Mononuclear cell (primary cell): ENCODE results near the gene MARCHF5. TPM values are rescaled to one million over a fixed set of nuclear protein-coding genes. Genes with fewer than 3 reads are reported as not detected.
"Not testable (repeated sequence)": the region's sequence is repeated elsewhere in the genome, so short reads cannot be mapped to it uniquely, and the experiment has no call there.

ENCODE experiments used
- H3K27me3 ChIP-seq: 2 replicates; pipeline ENCODE4 v1.6.0; 2011; ENCODE audit warnings: low read length, control low read depth; ENCODE audit not compliant: insufficient read depth
- H3K4me1 ChIP-seq: 2 replicates; pipeline ENCODE4 v1.5.1; 2011; ENCODE audit warnings: mild to moderate bottlenecking, low read length, control low read depth; ENCODE audit not compliant: insufficient read depth
- H3K4me3 ChIP-seq: 2 replicates; pipeline ENCODE4 v1.5.1; 2011; ENCODE audit warnings: mild to moderate bottlenecking, low read length, moderate library complexity
- H3K9me3 ChIP-seq: 2 replicates; pipeline ENCODE4 v1.5.1; 2011; ENCODE audit warnings: low read depth, mild to moderate bottlenecking, control low read depth, low read length
- total RNA-seq: library from RNA; depleted of rRNA; stranded (reverse); fragments of >200 nt; gene quantifications from one replicate; pipeline ENCODE4 v1.2.3, GENCODE V29; 2012

MARCHF5 gene
- total RNA-seq, 1 donor: 24.1 TPM

DNA sequence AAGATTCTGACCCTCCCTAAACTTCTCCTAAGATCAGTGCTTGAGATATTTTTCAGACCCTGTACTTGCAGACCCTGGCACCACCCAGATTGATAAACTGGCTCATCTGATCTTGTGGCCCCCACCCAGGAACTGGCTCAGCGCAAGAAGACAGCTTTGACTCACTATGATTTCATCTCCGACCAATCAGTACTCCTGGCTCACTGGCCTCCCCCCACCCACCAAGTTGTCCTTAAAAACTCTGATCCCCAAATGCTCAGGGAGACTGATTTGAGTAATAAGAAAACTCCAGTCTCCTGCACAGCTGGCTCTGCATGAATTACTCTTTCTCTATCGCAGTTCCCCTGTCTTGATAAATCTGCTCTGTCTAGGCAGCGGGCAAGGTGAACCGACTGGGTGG lies 111.3 kb downstream of the MARCHF5 start:
- H3K9me3 ChIP-seq, H3K4me1 ChIP-seq, H3K27me3 ChIP-seq, H3K4me3 ChIP-seq: not testable (repeated sequence)

Other genes with a start within 250 kb of the MARCHF5 start
- gene CPEB3, start 89 bp upstream of the MARCHF5 start, total RNA-seq: 1.6 TPM